Measurements from ENCODE around the gene PRKCZ. TPM values are rescaled to one million over a fixed set of nuclear protein-coding genes. Genes with fewer than 3 reads are reported as not detected.

Gene PRKCZ
- total and polyA plus RNA-seq, 2 donors (not counting 1 experiment from before 2014, with no cell fraction given) = 1.6 to 2.0 TPM

GRCh38 chr1:2129256-2129943, 79.2 kb downstream of the PRKCZ start:
- no peak overlapping the region for H3K4me3 ChIP-seq (replicated peaks in 1 of 4; ENCODE audit: control extremely low read depth in 1 of 4, insufficient read depth in 1 of 4, low read depth in 3 of 4, low read length in 4 of 4)
- H3K4me2 ChIP-seq (ENCODE audit: extremely low read depth, insufficient read depth, low read length) = no peak overlapping the region
- no peak for DNase-seq (ENCODE audit: low read depth in 2 of 2)
- H3K4me1 ChIP-seq (ENCODE audit: control insufficient read depth, extremely low read depth, insufficient read depth, low read length) = peaks cover 5% of the 10 kb centered on the region
- TF ChIP-seq EZH2 (IDR thresholded peaks at IDR 0.05; ENCODE audit: low read length, missing control alignments) (no peak), CTCF (conservative IDR thresholded peaks at IDR 0.05 in 1 of 2, IDR thresholded peaks at IDR 0.05 in 1 of 2; ENCODE audit: low read depth in 1 of 2, low read length in 2 of 2) (no peak)
- H3K9me3 ChIP-seq (ENCODE audit: control insufficient read depth, insufficient read depth, low read depth, low read length) = no peaks in the 10 kb centered on the region
- no peak overlapping the region for H3K9ac ChIP-seq (ENCODE audit: insufficient read depth, low read length)
- H3K79me2 ChIP-seq (ENCODE audit: control insufficient read depth, insufficient read depth, low read length) = no peaks in the 10 kb centered on the region
- H4K20me1 ChIP-seq (ENCODE audit: control insufficient read depth, extremely low read depth, insufficient read depth, low read length) = no peaks in the 10 kb centered on the region
- no peaks in the 10 kb centered on the region for H3K27me3 ChIP-seq (ENCODE audit: control insufficient read depth, insufficient read depth, low read length)
- no peak overlapping the region for H3K27ac ChIP-seq (ENCODE audit: insufficient read depth, low read length)
- H2AFZ ChIP-seq (ENCODE audit: low read length) = no peak overlapping the region
- H3K36me3 ChIP-seq (ENCODE audit: control insufficient read depth, insufficient read depth, low read length) = no peaks in the 10 kb centered on the region

GRCh38 chr1:2130156-2130555, 79.9 kb downstream of the PRKCZ start:
- no peak overlapping the region for H2AFZ ChIP-seq (ENCODE audit: low read length)
- no peaks in the 10 kb centered on the region for H3K36me3 ChIP-seq (ENCODE audit: control insufficient read depth, insufficient read depth, low read length)
- peaks cover 5% of the 10 kb centered on the region for H3K4me1 ChIP-seq (ENCODE audit: control insufficient read depth, extremely low read depth, insufficient read depth, low read length)
- TF ChIP-seq CTCF (conservative IDR thresholded peaks at IDR 0.05 in 1 of 2, IDR thresholded peaks at IDR 0.05 in 1 of 2; ENCODE audit: low read depth in 1 of 2, low read length in 2 of 2) = no peak
- TF ChIP-seq EZH2 (IDR thresholded peaks at IDR 0.05; ENCODE audit: low read length, missing control alignments) = no peak
- DNase-seq (ENCODE audit: low read depth in 2 of 2) = no peak
- no peaks in the 10 kb centered on the region for H4K20me1 ChIP-seq (ENCODE audit: control insufficient read depth, extremely low read depth, insufficient read depth, low read length)
- H3K79me2 ChIP-seq (ENCODE audit: control insufficient read depth, insufficient read depth, low read length) = no peaks in the 10 kb centered on the region
- no peak overlapping the region for H3K9ac ChIP-seq (ENCODE audit: insufficient read depth, low read length)
- H3K4me2 ChIP-seq (ENCODE audit: extremely low read depth, insufficient read depth, low read length) = no peak overlapping the region
- H3K27ac ChIP-seq (ENCODE audit: insufficient read depth, low read length) = no peak overlapping the region
- no peaks in the 10 kb centered on the region for H3K27me3 ChIP-seq (ENCODE audit: control insufficient read depth, insufficient read depth, low read length)
- no peaks in the 10 kb centered on the region for H3K9me3 ChIP-seq (ENCODE audit: control insufficient read depth, insufficient read depth, low read depth, low read length)
- no peak overlapping the region for H3K4me3 ChIP-seq (replicated peaks in 1 of 4; ENCODE audit: control extremely low read depth in 1 of 4, insufficient read depth in 1 of 4, low read depth in 3 of 4, low read length in 4 of 4)

GRCh38 chr1:2130871-2131289, 80.7 kb downstream of the PRKCZ start:
- TF ChIP-seq EZH2 (IDR thresholded peaks at IDR 0.05; ENCODE audit: low read length, missing control alignments) (no peak), CTCF (conservative IDR thresholded peaks at IDR 0.05 in 1 of 2, IDR thresholded peaks at IDR 0.05 in 1 of 2; ENCODE audit: low read depth in 1 of 2, low read length in 2 of 2) (no peak)
- H2AFZ ChIP-seq (ENCODE audit: low read length) = no peak overlapping the region
- no peak for DNase-seq (ENCODE audit: low read depth in 2 of 2)
- H4K20me1 ChIP-seq (ENCODE audit: control insufficient read depth, extremely low read depth, insufficient read depth, low read length) = no peaks in the 10 kb centered on the region
- H3K4me1 ChIP-seq (ENCODE audit: control insufficient read depth, extremely low read depth, insufficient read depth, low read length) = peaks cover 5% of the 10 kb centered on the region
- H3K79me2 ChIP-seq (ENCODE audit: control insufficient read depth, insufficient read depth, low read length) = no peaks in the 10 kb centered on the region
- no peak overlapping the region for H3K4me2 ChIP-seq (ENCODE audit: extremely low read depth, insufficient read depth, low read length)
- no peak overlapping the region for H3K9ac ChIP-seq (ENCODE audit: insufficient read depth, low read length)
- H3K27ac ChIP-seq (ENCODE audit: insufficient read depth, low read length) = no peak overlapping the region
- H3K9me3 ChIP-seq (ENCODE audit: control insufficient read depth, insufficient read depth, low read depth, low read length) = no peaks in the 10 kb centered on the region
- H3K36me3 ChIP-seq (ENCODE audit: control insufficient read depth, insufficient read depth, low read length) = no peaks in the 10 kb centered on the region
- H3K4me3 ChIP-seq (replicated peaks in 1 of 4; ENCODE audit: control extremely low read depth in 1 of 4, insufficient read depth in 1 of 4, low read depth in 3 of 4, low read length in 4 of 4) = no peak overlapping the region
- H3K27me3 ChIP-seq (ENCODE audit: control insufficient read depth, insufficient read depth, low read length) = no peaks in the 10 kb centered on the region
